Endothelial cell of umbilical vein (primary cell): ENCODE results near the gene POLR1C. TPM values are rescaled to one million over a fixed set of nuclear protein-coding genes. Genes with fewer than 3 reads are reported as not detected.
"Not testable (repeated sequence)": the region's sequence is repeated elsewhere in the genome, so short reads cannot be mapped to it uniquely, and the experiment has no call there.

Experiments
- BruUV-seq: library from RNA; stranded (reverse); fragments of 400-500 nt; replicated peaks from 2 replicates; lab custom pipeline; 2021; lab: Mats Ljungman, UMichigan
- CTCF ChIA-PET: fragments of 300-600, 350-600 bp; sonication (Branson Sonifier 250); formaldehyde crosslinking; loops from one replicate; lab custom pipeline; 2021; ENCODE audit warnings: antibody characterized with exemption, inconsistent platforms; lab: Charles Lee
- POLR2A ChIA-PET: fragments of 300-600, 350-600 bp; sonication (Branson Sonifier 250); formaldehyde crosslinking; loops from one replicate; lab custom pipeline; 2021; ENCODE audit warnings: antibody characterized with exemption, inconsistent platforms; lab: Charles Lee
- DNase-seq: peaks from one replicate; pipeline ENCODE4 v3.0.0-alpha.2; 2011; ENCODE audit warnings: low read depth, low spot score
- FAIRE-seq: peaks from 2 replicates; lab custom pipeline; 2011; peaks lifted over from hg19 to GRCh38; lab: Jason Lieb, UNC
- H2AFZ ChIP-seq: 2 replicates; pipeline ENCODE4 v1.6.0; 2012; ENCODE audit warnings: low read depth, low read length, control low read depth, inconsistent platforms
- H3K27ac ChIP-seq: 2 replicates; pipeline ENCODE4 v1.5.1; 2011; ENCODE audit warnings: low read depth, mild to moderate bottlenecking, control low read depth, low read length, moderate library complexity; ENCODE audit not compliant: insufficient read depth
- H3K27me3 ChIP-seq, 2 experiments: 2 replicates each; pipeline versions ENCODE4 v1.6.0 to v1.6.1; 2011; ENCODE audit warnings: low read length in 2 of 2, mixed read lengths in 1 of 2; ENCODE audit not compliant: control insufficient read depth in 2 of 2, insufficient read depth in 2 of 2
- H3K36me3 ChIP-seq, 2 experiments: 2 replicates in 1 of 2; 3 replicates in 1 of 2; pipeline ENCODE4 v1.5.1; 2011; ENCODE audit warnings: low read length in 2 of 2, mild to moderate bottlenecking in 1 of 2, moderate library complexity in 1 of 2; ENCODE audit not compliant: control insufficient read depth in 2 of 2, insufficient read depth in 2 of 2; ENCODE audit errors: extremely low read depth in 1 of 2
- H3K4me1 ChIP-seq: 3 replicates; pipeline ENCODE4 v1.5.1; 2011; ENCODE audit warnings: mild to moderate bottlenecking, low read length; ENCODE audit not compliant: control insufficient read depth, insufficient read depth; ENCODE audit errors: extremely low read depth
- H3K4me2 ChIP-seq: 2 replicates; pipeline ENCODE4 v1.6.1; 2011; ENCODE audit warnings: low read length, control low read depth, mixed read lengths; ENCODE audit not compliant: insufficient read depth
- H3K4me3 ChIP-seq, 3 experiments: fragments of 200-600 bp in 1 of 3; sonication (generic), shearing (Covaris generic) in 1 of 3; replicated peaks in 1 of 3; 2 replicates each; pipeline ENCODE4 v1.5.1; 2011 to 2016; ENCODE audit warnings: control low read depth in 3 of 3, low read length in 3 of 3, mild to moderate bottlenecking in 2 of 3, inconsistent platforms in 1 of 3, low read depth in 1 of 3, moderate library complexity in 1 of 3; ENCODE audit not compliant: insufficient read depth in 1 of 3
- H3K79me2 ChIP-seq: 2 replicates; pipeline ENCODE4 v1.6.0; 2012; ENCODE audit warnings: low read length, inconsistent platforms; ENCODE audit not compliant: control insufficient read depth, insufficient read depth
- H3K9ac ChIP-seq: replicated peaks from 2 replicates; pipeline ENCODE3; 2011; ENCODE audit warnings: low read length, control low read depth; ENCODE audit not compliant: insufficient read depth; ENCODE audit errors: extremely low read depth
- H3K9me1 ChIP-seq: replicated peaks from 3 replicates; pipeline ENCODE4 v1.6.0; 2011; ENCODE audit warnings: mild to moderate bottlenecking, low read length; ENCODE audit not compliant: control insufficient read depth, insufficient read depth; ENCODE audit errors: extremely low read depth
- H3K9me3 ChIP-seq: replicated peaks from 2 replicates; pipeline ENCODE4 v1.5.1; 2012; ENCODE audit warnings: low read length, inconsistent platforms; ENCODE audit not compliant: control insufficient read depth, insufficient read depth
- H4K20me1 ChIP-seq: replicated peaks from 2 replicates; pipeline ENCODE3; 2011; ENCODE audit warnings: mild to moderate bottlenecking, low read length; ENCODE audit not compliant: control insufficient read depth, insufficient read depth; ENCODE audit errors: extremely low read depth
- FOS ChIP-seq: IDR thresholded peaks from 2 replicates; pipeline ENCODE4 v1.6.1; 2011; ENCODE audit warnings: mild to moderate bottlenecking, low read length, moderate library complexity, borderline replicate concordance; ENCODE audit not compliant: insufficient read depth
- JUN ChIP-seq: IDR thresholded peaks from 2 replicates; pipeline ENCODE4 v1.6.1; 2011; ENCODE audit warnings: borderline replicate concordance, low read depth; ENCODE audit not compliant: insufficient read length, insufficient read depth
- MYC ChIP-seq: IDR thresholded peaks from one replicate; pipeline ENCODE4 v1.6.1; 2011; ENCODE audit warnings: mild to moderate bottlenecking, low read depth, low read length
- POLR2A ChIP-seq: IDR thresholded peaks from 2 replicates; pipeline ENCODE4 v1.6.1; 2012; ENCODE audit warnings: low read depth, mild to moderate bottlenecking, control low read depth, low read length
- POLR2AphosphoS5 ChIP-seq: IDR thresholded peaks from 2 replicates; pipeline ENCODE4 v1.6.1; 2012; ENCODE audit warnings: low read depth, mild to moderate bottlenecking, control low read depth, low read length, moderate library complexity; ENCODE audit not compliant: insufficient read depth
- dilution Hi-C: fragments of 300-500 bp; cut with MboI; formaldehyde crosslinking; loops from one replicate; pipeline ENCODE4 v1.15.0; 2019; ENCODE audit warnings: low sequenced_read_pairs; ENCODE audit not compliant: extremely low pct_ligation_motif_present
- intact Hi-C: fragments of 100-400 bp; cut with micrococcal nuclease; formaldehyde crosslinking; loops from one replicate; pipeline ENCODE4 v1.10.0; 2022
- polyA plus RNA-seq, 4 experiments: library from polyadenylated mRNA; depleted of rRNA in 3 of 4; stranded (reverse) in 3 of 4; unstranded in 1 of 4; fragments of >200 nt; gene quantifications; 2 replicates each; pipeline versions ENCODE4 v1.2.1 to v1.2.3, GENCODE V29; 2011 to 2012; ENCODE audit warnings: missing spikeins in 1 of 4
- total RNA-seq: library from RNA; stranded (reverse); gene quantifications from 2 replicates; pipeline ENCODE4 v1.2.3, GENCODE V29; 2021
- TF ChIP-seq, protein P1 (sequence below): IDR thresholded peaks from 2 replicates; pipeline ENCODE4 v1.6.1; 2011; ENCODE audit not compliant: insufficient read depth, insufficient read length

The POLR1C gene
- total and polyA plus RNA-seq, 2 donors (not counting 3 experiments of a cell fraction or from before 2014, with no cell fraction given): 39.8 to 46.0 TPM

DNA sequence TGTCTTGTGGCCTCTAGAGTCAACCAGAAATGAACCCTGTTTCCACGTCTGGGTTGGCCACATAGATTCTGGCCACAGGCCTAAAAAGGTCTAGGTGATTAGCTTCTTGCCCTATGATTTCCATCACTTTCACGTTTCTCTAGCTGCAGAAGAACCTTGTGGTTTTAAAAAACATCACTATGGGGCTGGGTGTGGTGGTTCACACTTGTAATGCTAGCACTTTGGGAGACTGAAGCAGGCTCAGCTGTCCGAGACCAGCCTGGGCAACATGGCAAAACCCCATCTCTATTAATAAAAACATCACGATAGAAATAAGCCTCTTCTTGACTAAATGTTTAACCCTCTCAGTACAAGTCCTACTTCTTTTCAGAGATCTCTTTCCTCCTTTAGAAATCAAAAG is 27.6 kb downstream of the POLR1C start:
- no peak overlapping the region for H3K4me3 ChIP-seq
- FAIRE-seq (no peak), DNase-seq (no peak)
- H3K27me3 ChIP-seq: no peaks in the 10 kb centered on the region
- no peaks in the 10 kb centered on the region for H3K9me1 ChIP-seq
- no peaks in the 10 kb centered on the region for H3K9me3 ChIP-seq
- H3K36me3 ChIP-seq: peaks cover 9 to 18% of the 10 kb centered on the region in 2 experiments
- intact Hi-C loops: no loop called here
- H3K9ac ChIP-seq: no peak overlapping the region
- H3K4me1 ChIP-seq: no peaks in the 10 kb centered on the region
- H4K20me1 ChIP-seq: no peaks in the 10 kb centered on the region
- no peak overlapping the region for H2AFZ ChIP-seq
- no peak overlapping the region for H3K4me2 ChIP-seq
- ChIA-PET CTCF (no interaction called here), POLR2A (no interaction called here)
- BruUV-seq: no TSS peak
- H3K79me2 ChIP-seq: no peaks in the 10 kb centered on the region
- TF ChIP-seq FOS: no peak
- dilution Hi-C loops: no loop called here
- no peak overlapping the region for H3K27ac ChIP-seq

DNA sequence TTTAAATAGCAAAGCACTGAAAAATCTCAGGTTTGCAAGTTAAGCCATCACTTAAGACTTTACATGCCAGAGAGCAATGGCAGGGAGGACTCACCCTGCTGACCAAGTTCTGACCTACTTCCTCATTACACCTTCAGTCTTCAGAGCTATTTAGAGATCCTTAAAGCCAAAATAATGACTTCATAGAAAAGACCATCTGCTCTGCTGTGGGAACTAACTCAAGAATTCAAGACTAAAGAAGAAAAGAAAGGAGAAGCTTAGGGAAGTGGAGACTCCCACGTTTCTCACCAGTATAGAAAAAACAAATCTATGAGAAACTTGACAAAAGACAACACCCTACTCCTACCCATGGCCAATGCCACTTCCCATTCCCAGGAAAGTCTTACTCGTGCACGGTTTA is 30.3 kb downstream of the POLR1C start:
- Histone ChIP-seq H4K20me1 (no peaks in the 10 kb centered on the region), H2AFZ (no peak overlapping the region)

DNA sequence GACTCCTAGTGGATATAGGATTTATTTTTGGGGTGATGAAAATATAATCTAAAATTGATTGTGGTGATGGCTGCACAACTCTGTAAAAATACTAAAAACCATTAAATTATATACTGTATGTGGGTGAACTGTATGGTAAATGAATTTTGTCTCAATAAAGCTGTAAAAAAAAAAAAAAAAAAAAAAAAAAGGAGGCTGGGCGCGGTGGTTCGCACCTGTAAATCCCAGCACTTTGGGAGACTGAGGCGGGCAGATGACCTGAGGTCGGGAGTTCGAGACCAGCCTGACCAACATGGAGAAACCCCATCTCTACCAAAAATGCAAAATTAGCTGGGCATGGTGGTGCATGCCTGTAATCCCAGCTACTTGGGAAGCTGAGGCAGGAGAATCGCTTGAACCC is 40.7 kb downstream of the POLR1C start:
- POLR2A ChIA-PET, CTCF ChIA-PET, dilution Hi-C loops: not testable (repeated sequence)

More for the DNA sequence above, 30.3 kb downstream of the POLR1C start:
- no peaks in the 10 kb centered on the region for H3K9me1 ChIP-seq
- H3K4me1 ChIP-seq: no peaks in the 10 kb centered on the region
- no peak overlapping the region for H3K9ac ChIP-seq
- no TSS peak for BruUV-seq
- ChIA-PET POLR2A (no interaction called here), CTCF (no interaction called here)
- FAIRE-seq (no peak), DNase-seq (no peak)
- no peaks in the 10 kb centered on the region for H3K27me3 ChIP-seq
- no peak for TF ChIP-seq POLR2A
- no peak for TF ChIP-seq MYC
- TF ChIP-seq, protein P1, sequence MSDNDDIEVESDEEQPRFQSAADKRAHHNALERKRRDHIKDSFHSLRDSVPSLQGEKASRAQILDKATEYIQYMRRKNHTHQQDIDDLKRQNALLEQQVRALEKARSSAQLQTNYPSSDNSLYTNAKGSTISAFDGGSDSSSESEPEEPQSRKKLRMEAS: no peak
- TF ChIP-seq JUN: no peak
- TF ChIP-seq POLR2AphosphoS5: no peak
- H3K9me3 ChIP-seq: no peaks in the 10 kb centered on the region
- H3K4me3 ChIP-seq: no peak overlapping the region
- dilution Hi-C loops (no loop called here), intact Hi-C loops (no loop called here)
- H3K36me3 ChIP-seq: peaks cover 16 to 24% of the 10 kb centered on the region in 2 experiments
- H3K27ac ChIP-seq: no peak overlapping the region
- no peaks in the 10 kb centered on the region for H3K79me2 ChIP-seq
- H3K4me2 ChIP-seq: no peak overlapping the region

More for the DNA sequence above, 40.7 kb downstream of the POLR1C start:
- H2AFZ ChIP-seq, H3K4me1 ChIP-seq, intact Hi-C loops, H3K27ac ChIP-seq, H4K20me1 ChIP-seq, BruUV-seq, H3K79me2 ChIP-seq, FAIRE-seq, DNase-seq, H3K4me2 ChIP-seq, H3K27me3 ChIP-seq, H3K4me3 ChIP-seq, H3K9me1 ChIP-seq, H3K9me3 ChIP-seq, H3K9ac ChIP-seq: not testable (repeated sequence)
- H3K36me3 ChIP-seq: peaks cover 15 to 33% of the 10 kb centered on the region in 2 experiments
